GM19240 (cell line): Measurements from ENCODE around the gene ZNF595.
"Not testable (repeated sequence)": the region's sequence is repeated elsewhere in the genome, so short reads cannot be mapped to it uniquely, and the experiment has no call there.

Source experiments
- DNase-seq: peaks from one replicate; pipeline ENCODE4 v3.0.0; 2011; ENCODE audit warnings: low spot score; ENCODE audit not compliant: insufficient read length

Gene ZNF595

DNA sequence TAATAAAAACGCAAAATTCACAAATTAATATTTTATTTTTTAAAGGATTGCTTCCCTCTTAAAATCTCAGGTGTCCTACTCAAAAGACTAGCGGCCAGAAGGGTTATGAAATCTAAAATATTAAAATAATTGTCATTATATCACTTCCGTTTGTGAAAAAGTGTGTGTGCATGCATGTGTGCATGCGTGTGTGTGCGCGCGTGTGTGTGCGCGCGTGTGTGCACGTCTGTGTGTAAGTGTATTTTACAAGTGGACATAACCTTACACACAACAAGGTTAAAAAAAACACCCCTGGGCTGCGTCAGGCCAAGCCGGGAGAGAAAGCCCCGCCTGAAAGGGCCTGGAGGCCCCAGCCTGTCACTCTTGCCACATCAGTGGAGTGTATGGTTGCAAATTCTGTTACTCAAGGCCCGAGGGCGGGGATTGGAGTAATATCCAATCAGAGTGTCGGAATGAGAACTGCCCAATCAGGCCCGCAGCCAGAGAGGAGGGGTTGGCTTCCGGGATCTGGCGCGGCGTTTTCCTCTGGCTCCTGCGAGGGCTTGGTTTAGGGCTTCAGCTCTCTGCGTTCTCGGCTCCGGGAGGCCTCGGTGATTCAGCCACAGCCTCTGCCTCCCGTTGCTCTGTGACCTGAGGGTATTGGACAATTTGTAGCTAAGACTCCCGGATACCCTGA, at the start of gene ZNF595:
Gene ZNF595, plus strand, starts transcription at position 518 of the 676 bp plus-strand sequence. CDS start 168 bp downstream, outside the sequence.
- not testable (repeated sequence) for DNase-seq

- DNase-seq = not testable (repeated sequence)
Observed at GRCh38 chr4:9937-10870, 42.9 kb upstream of the ZNF595 start.

DNA sequence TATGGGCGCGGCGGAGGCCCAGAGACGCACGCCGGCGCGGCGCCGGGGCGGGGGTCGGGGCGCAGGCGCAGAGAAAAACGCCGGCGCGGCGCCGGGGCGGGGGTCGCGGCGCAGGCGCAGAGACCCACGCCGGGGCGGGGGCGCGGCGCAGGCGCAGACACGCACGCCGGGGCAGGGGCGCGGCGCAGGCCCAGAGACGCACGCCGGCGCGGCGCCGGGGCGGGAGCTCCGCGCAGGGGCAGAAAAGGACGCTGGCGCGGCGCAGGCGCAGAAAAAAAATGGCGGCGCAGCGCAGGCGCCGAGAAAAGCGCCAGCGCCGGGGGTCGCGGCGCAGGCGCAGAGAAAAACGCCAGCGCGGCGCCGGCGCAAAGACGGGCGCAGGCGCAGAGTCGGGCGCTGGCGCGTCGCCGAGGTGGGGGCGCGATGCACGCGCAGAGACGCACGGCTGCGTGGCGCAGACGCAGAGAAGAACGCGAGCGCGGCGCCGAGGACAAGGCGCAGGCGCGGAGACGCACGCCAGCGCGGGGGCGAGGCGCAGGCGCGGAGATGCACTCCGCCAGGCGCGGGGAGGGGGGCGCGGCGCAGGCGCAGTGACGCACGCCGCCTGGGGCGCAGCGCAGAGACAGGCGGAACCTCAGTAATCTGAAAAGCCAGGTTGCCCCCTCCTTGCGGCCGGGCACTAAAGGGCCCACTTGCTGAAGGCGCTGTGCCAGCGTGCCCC, 41.9 kb upstream of the ZNF595 start:
- not testable (repeated sequence) for DNase-seq

DNA sequence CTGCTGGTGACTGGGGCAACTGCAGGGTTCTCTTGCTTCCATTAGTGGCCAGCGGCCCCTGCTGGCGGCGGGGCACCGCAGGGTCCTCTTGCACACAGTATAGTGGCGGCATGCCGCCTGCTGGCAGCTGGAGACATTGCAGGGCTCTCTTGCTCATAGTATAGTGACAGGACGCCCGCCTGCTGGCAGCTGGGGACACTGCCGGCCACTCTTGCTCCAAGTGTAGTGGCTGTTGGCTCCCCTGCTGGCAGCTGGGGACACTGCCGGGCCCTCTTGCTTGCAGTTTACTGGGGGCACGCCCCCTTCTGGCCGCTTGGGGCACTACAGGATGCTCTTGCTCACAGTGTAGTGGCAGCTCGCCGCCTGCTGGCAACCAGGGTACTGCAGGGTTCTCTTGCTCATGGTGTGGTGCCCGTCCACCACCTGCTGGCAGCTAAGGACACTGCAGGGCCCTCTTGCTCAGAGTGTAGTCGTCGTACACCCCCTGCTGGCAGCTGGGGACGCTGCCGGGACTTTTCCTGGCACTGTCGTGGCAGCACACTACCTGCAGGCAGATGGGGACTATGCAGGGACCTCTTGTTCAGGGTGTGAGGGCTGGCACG, 41.2 kb upstream of the ZNF595 start:
- DNase-seq = not testable (repeated sequence)

DNA sequence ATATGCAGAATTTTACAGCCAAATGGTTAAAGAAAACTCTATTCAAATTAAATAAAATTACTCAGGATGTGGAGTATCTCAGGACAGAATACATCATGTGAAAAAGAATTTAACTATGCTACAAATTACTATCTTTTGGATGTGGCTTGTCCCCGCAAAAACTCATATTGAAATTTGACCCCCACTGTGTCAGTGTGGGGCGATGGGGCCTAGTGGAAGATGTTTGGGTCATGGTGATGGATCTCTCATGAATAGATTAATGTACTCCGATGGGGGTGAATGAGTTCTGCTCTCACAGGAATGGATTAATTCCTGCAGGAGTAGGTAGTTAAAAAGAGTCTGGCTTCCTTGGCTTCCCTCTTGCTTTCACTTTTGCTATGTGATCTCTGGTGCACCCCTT, 35.0 kb upstream of the ZNF595 start:
- not testable (repeated sequence) for DNase-seq

GRCh38 chr4:18589-18988, 34.5 kb upstream of the ZNF595 start:
- DNase-seq = not testable (repeated sequence)

DNA sequence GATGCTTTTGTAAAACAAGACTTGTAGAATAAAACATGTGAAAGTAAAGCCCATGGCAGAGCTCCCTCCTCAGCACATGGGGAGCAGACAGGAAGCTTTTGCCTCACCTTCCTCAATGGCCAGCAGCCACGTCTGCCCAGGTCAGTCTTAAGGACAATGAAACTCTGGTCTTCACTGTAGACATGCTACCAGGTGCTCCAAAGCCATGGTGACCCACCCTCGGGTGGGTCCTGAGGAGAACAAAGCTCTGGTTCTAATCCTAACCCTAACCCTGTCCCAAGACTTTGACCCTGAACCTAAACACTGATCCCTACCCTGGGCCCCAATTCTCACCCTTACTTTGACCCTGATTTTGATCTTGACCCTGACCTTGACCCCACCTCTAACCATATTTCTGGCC, 30.2 kb upstream of the ZNF595 start:
- DNase-seq = not testable (repeated sequence)

DNA sequence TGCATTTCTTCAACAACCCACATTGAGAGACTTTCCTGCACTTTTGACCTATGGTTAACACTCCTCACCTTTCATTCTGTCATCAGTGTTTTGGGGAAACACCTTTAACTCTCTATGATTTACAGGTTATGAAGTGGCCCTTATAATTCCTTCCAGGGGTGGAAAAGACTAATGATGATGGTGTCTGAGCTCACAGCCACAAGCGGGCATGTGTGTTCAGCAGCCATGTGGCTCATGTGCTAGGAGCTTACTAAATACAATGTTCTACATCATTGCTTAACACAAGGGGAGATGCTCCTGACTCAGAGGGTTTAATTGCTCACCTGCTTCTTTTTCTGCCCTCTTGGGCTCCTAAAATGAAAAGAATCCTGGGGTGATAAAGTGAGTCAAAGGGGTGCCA, 28.8 kb upstream of the ZNF595 start:
- not testable (repeated sequence) for DNase-seq

DNA sequence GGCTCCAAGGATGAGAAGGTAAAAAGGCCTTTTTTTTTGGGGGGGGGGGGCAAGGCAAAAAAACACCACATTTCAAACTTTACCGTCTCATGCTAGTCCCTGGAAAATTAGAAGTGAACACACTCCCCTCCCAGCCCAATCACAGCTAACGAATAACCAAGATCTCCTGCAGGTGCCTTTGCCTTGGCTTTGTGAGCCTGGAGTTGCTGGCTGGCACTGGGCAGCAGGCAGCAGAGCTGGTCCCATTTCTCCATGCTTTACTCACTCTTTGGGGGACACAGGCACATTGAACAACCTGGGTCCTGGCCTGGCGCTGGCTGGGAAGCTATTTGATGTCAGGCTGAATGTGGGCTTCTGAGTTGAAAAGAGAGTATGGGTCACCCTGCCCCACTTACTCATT, 25.6 kb upstream of the ZNF595 start:
- not testable (repeated sequence) for DNase-seq

DNA sequence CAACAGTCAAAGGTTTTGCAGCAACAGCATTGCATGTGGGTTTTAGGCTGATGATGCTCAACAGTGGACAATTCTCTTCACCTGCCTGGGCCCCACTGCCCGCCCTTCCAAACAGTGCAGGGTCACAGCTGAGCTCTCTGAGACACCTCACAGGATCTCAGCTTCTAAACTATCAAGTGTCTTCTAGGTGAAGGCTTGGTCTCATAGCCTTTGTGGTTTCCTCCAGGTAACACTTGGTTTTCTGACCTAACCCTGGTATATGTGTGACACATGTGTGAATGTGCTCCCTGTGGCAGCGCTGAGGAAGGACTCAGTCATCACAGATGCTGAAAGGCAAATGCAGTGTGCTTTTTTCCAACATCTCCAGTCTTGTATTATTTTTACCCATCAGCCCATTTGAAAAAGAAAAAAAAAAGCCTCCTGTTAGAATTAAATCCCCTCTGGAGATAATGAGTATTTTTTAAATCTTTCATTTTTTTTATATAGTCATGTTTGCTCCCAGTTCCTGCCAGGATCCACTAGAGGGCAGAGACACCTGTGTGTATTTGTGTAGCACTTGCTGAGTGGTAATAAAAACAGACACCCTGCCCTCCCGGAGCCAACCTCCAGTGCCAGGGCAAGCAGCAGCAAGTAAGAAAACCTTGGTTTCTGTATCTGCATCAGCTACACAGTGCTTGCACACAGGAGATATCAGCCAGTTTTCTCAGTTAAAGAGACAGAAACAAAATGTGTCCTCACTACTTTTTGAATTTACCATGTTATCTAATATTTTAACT, 24.2 kb upstream of the ZNF595 start:
- DNase-seq = not testable (repeated sequence)

DNA sequence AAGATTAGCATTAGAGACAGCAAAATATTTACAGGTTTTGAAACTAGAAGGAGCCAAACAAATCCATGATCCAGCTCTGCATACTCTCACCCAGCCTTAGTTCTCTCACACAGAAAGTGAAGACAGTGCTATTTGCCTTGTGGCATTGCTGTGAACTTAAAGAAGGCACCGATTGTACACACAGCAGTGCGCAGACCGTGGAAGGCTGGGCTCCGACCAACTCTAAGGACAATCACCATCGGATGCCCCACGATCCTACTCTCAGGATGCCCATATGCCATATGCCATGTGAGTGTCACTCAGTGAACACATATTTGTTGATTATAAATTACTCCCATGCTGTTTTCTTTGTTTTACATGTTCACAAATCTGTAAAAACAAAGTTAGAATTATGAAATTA, 19.8 kb upstream of the ZNF595 start:
- not testable (repeated sequence) for DNase-seq

DNA sequence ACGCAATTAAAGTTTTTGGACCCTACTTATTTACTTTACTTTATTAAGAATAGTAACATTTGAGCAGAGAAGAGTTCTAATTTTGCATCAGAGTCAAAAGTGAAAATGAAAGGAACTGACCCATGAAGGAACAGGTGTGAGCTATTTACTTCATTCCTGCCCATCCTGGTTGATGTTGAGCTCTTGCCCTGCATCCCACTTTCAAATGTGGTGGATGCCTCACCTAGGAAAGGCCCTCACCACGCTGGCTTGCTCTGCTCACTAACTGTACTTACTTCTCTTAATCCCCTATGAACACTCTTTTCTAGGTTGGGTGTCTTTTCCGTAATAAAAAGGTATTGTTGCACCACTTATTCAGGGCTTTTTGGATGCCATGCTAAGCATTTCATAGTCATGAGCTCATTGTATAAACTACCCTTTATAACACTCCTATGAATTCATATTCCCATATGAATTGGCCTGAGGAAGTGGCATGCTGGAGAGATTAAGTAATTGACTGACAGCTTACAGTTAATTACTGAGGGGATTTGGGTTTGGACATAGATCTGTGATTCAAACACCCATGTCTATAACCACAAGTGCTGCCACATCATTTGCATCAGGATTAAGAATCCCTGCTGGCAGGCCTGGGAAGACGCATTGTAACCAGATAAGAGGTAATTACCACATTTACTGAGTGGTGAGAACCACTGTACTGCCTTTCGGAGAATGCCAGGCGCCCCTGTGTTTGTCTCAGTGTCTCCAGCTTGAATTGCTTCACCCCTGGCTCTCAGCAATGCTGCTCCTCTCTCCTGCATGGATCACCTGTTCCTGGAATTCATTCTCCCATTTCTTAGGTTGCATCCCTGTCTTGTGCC, 16.3 kb upstream of the ZNF595 start:
- DNase-seq = not testable (repeated sequence)

DNA sequence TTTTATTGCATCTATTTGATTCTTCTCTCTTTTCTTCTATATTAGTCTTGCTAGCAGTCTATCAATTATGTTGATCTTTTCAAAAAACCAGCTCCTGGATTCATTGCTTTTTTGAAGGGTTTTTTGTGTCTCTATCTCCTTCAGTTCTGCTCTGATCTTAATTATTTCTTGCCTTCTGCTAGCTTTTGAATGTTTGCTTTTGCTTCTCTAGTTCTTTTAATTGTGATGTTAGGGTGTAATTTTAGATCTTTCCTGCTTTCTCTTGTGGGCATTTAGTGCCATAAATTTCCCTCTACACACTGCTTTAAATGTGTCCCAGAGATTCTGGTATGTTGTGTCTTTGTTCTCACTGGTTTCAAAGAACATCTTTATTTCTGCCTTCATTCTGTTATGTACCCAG, 14.9 kb upstream of the ZNF595 start:
- DNase-seq = not testable (repeated sequence)

DNA sequence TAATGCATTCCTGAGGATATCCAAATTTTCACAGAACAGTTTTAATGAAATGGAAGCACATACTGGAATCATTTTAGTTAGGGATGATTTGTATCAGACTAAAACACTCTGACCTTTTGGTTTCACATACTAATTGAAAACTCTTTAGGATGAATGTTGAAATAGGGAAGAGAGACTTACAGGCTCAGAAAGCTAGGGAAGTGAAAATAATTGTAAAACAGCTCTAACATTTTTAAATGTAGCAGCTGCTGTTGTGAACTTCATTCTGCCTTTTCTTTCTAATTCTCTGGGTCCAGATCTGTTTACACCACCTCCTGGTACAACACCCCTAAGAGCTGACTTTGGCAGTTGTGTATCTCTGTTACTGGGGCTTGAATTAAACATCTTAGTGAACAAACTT, 9.7 kb upstream of the ZNF595 start:
- not testable (repeated sequence) for DNase-seq

DNA sequence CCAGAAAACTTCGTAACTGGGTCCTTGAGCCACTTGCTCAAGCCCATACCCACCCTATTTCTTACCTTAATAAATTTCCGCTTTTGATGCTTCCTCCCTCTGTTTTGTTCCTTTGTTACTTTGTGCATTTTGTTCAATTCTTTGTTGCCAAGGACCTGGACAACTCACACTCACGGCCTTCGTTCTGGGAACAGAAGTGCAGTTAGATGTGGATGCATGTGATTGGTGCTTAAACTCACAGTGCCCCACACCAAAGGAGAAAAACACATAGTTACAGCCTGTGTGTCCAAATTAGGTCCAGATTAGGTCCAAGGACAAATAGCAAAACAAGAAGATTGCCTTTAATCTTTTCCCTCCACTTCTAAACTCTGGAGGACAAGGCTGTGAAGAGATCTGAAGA, 1.9 kb upstream of the ZNF595 start:
- not testable (repeated sequence) for DNase-seq

- DNase-seq = not testable (repeated sequence)
Observed at GRCh38 chr4:51655-52277, 1.4 kb upstream of the ZNF595 start.

GRCh38 chr4:53521-53920, 400 bp downstream of the ZNF595 start:
- not testable (repeated sequence) for DNase-seq

GRCh38 chr4:64733-65132, 11.6 kb downstream of the ZNF595 start:
- not testable (repeated sequence) for DNase-seq

DNA sequence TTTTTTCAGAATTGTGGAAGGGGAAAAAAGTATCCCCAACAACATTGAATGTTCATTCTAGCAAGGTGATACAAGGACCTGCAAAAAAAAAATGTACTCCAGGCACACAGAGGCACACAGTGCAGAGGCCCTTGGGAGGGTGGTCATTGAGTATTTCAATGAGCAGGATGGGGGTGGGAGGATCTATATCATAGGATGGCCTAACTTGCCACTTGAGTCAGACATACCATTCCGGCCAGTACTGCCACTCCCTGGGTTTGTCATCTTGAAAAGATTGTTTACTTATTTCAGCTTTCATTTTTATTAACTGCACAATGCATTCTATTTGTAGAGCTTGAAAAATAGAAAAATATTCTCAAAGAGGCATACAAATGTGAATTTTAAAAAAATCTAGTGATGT, 18.7 kb downstream of the ZNF595 start:
- DNase-seq = no peak
